RPMI7951 (cell line): ENCODE data around the gene NME4. TPM values are rescaled to one million over a fixed set of nuclear protein-coding genes. Genes with fewer than 3 reads are reported as not detected.
"Not testable (repeated sequence)": the region's sequence is repeated elsewhere in the genome, so short reads cannot be mapped to it uniquely, and the experiment has no call there.

Source experiments
- DNase-seq: peaks from one replicate; pipeline ENCODE4 v3.0.0-alpha.2; 2012; ENCODE audit warnings: low read depth
- total RNA-seq: library from RNA; depleted of rRNA; stranded (reverse); fragments of >200 nt; shearing (Covaris generic); gene quantifications from 2 replicates; pipeline ENCODE4 v1.2.3, GENCODE V29; 2014

NME4 gene
- total RNA-seq, 1 experiment from 2014 or later: 72.3 TPM

DNA sequence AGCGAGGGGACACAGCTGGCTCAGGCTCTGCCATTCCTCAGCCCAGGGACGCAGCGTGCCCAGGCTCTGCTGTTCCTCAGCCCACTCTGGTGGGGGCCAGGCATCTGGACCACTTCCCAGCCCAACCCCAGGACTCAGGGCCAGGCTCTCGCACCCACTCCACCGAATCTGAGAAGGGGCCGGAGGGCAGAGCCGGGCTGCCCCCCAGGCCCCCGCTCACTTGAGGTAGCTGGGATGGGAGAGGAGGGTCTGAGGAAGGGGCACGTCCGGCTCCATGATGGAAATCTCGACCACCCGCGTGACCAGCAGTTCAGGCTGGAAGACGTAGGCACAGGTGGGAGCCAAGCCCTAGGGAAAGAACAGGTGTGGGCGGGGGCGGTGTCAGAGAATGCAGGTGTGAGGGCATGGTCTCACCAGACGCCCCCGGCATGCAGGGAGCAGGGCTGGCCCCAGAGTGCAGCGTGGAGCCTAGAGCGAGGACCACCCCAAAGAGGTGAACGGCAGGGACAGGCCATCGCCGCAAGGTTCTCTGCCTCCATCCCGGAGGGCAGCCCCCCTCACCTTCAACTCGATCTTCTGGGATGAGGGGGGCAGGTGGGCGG is 20.1 kb upstream of the NME4 start:
- no peak for DNase-seq

DNA sequence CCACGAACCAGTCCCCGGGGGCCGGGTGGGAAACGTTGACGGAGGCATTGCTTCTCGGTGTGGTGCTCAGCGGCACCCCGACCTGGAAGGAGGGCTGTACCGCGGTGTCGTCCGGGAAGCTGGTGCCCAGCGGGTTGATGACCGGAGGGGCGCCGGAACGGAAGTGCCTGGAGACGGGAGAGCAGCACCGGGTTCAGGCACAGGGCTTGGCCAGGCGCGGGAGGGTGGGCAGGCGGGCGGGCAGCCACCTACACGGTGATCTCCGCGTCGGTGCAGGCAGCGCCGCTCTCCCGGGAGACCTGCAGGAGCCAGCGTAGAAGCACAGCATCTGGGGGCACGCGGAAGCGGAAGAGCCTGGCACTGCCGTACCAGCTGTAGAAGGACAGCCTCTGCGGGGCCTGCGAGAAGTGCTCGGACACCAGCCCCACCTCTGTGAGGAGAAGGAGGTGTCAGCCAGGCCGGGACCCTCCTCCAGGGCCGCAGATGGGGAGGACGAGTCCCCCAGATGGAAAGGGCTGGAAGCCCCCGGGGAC is 19.5 kb upstream of the NME4 start:
- no peak for DNase-seq

DNA sequence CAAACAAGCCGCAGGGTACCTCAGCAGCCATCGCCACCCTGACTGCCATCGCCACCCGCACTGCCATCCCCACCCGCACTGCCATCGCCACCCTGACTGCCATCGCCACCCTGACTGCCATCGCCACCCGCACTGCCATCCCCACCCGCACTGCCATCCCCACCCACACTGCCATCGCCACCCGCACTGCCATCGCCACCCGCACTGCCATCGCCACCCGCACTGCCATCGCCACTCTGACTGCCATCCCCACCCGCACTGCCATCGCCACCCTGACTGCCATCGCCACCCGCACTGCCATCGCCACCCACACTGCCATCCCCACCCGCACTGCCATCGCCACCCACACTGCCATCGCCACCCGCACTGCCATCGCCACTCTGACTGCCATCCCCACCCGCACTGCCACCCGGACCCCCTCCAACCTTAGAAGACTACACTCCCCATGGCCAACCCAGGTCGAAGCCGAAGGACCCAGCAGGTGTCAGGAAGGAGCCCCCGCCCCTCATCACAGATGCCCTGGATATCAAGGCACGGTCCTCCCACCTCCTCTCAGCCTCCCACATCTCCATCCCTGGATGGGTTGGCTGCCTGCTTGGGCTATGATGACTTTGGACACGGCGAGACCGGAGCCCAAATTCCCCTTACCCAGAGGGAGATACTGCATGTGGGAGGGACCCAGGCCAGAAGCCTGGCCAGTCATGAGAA is 18.7 kb upstream of the NME4 start:
- not testable (repeated sequence) for DNase-seq

DNA sequence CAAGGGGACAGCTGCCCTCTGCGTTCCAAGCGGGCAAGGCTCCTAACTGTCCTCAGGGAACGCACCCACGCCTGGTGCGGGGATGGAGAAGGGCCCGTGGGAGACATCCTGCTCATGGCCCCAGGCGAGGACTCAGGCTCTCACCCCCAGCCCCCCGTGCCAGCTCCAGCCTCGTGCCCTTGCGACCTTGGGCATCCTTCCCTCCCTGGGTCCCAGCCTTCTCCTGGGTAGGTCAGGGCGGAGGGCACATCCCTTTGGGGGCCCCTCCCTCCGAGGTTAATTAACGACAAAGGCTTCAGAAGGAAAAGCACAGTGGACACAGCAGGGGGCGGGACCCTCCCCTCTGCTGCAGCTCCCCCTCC is 18.2 kb upstream of the NME4 start:
- DNase-seq: no peak

DNA sequence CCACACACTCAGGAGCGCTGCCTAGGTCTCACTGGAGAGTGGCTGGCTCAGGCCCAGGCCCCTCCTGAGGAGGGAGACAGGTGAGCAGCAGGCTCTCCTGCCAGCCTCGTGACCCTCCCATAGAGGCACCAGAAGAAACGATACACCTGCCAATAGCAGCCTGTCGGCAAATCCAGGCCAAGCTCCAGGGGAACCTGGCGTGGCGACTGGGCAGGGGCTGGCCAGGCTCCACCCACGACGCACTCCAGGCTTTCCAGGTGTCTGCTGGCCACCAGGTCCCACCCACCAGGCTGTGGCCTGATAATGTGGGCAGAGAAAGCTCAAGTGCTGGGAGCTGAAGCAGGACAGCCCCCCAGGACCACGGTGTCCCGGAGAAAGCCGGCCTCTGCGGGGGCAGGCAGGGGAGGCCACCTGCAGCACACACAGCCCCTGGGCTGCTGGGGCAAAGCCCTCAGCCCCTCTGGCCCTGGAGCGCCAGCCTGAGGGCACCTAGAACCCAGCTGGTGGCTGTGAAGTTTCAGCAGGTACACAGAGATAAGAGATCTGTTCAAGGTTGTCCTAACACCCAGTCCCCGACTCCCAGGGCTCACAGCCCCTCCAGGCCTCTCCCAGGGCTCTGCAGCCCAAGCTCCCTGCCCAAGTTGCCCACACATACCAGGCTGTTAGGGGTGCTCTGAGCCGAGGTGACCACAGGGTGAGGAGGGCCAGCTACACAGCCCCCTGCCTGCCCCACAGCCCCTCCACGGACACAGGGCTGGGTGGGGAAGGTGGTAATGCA is 17.6 kb upstream of the NME4 start:
- DNase-seq: no peak

DNA sequence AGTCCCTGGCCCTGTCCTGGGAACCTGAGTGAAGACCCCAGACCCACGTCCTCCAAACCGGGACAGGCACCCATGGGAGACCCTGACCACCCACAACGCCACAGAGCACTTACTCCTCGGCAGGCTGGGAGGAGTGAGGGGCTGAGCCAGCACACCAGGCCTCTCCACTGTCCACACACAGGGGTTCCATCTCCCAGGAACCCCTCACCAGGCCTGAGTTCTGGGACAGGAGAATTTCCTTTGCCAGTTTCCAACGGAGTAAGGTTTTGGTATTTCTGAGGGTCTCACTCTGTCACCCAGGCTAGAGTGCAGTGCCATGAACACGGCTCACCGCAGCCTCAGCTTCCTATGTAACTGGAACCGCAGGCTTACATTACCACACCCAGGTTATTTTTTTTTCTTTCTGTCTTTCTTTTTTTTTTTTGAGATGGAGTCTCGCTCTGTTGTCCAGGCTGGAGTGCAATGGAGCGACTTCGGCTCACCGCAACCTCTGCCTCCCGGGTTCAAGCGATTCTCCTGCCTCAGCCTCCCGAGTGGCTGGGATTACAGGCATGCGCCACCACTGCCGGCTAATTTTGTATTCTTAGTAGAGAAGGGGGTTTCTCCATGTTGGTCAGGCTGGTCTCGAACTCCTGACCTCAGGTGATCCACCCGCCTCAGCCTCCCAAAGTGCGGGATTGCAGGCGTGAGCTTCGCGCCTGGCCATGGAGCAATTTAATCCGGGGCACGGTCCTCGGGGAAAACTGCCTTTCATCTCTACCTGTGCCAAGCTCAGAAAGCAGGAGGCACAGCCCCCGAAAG is 16.8 kb upstream of the NME4 start:
- no peak for DNase-seq

DNA sequence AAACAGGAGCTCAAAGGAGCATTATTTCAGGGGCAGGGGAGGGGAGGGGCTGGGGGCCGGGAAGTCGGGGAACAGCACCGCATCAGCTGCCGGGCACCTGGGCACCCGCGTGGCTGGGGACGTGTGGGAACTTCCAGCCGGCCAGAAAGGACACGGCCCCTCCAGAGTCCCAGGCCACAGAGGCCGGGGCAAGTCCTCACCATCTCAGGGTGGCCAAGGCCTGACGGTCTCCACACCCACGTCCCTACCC is 16.3 kb upstream of the NME4 start:
- DNase-seq: peak; percentile 13

DNA sequence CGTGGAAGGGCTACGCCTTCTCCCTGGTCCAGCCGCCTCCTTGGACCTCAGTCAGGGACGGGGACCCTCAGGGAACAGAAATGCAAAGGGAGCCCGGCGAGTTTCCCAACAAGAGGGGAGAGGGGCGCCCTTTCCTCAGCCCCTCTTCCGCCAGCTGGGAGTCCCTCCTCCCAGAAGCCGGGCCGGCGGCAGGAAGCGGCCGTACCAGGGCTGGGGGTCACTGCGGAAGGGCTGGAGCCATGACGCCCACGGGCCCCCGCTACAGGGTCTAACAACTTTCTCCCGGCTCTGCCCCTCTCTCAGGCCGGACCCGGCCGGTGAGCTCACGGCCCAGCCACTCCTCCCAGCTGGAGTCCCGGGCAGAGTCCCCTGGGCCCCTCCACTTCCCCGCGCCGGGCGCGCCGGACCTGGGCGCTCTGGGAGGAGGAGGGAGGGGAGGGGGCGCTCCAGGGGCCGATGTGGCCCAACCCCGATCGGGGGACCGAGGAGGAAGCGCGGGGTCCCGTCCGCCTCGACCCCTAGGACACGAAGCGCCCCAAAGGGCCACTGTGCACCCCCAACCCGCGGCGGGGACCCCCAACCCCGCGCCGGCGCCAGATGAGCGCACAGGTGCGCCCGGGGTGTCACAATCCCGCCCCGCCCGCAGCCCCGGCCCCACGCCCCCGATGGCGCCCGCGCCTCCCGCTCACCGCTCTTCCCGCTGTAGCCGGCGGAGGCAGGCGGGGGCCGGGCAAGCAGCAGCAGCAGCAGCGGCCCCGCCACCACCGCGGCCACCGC is 15.8 kb upstream of the NME4 start:
- no peak for DNase-seq

DNA sequence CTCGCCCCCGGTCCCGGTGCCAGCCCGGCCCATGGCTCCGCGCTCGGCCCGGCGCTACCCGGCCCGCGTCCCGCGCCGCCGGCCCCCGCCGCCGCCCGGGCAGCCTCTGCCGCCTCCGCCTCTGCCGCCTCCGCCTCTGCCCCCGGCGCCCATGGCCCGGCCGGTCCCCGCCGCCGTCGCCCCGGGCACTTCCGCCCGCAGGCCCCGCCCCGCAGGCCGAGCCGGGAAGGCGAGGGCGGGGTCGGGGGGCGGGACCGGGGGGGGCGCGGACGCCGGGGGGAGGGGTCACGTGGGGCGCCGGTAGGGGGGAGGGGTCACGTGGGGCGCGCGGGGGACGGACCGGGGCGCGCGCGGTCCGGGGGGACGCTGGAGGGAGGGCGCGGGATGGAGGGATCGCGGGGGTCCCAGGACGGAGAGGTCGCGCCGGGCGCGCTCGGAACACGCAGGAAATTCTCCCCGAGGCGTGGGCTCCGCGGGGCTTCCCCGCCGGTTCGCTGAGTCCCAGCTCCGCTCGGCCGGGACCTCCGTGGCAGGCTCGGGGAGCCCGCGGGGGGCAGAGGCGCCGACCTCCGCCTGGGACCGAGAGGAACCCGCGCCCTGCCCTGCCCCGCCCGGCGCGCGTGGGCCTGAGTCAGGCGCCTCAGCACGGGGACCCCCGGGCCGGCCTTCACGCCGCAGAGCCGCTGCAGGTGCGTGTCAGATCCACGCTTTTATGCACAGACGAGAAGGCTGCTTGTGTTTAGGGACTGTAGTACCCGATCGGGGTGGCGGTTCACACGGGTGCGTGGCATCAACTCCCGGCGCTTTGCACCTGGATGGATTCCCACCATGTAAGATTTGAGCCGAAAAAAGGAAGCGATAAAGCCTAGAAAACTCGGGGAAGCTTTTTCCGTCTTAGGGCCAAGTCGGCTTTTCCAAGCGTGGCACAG is 14.9 kb upstream of the NME4 start, which contains the start of gene PGAP6:
Gene PGAP6, minus strand, starts transcription at position 190 of the 929 bp plus-strand sequence. Its CDS starts 157 bp downstream, at position 33.
- DNase-seq: peak; percentile 49

DNA sequence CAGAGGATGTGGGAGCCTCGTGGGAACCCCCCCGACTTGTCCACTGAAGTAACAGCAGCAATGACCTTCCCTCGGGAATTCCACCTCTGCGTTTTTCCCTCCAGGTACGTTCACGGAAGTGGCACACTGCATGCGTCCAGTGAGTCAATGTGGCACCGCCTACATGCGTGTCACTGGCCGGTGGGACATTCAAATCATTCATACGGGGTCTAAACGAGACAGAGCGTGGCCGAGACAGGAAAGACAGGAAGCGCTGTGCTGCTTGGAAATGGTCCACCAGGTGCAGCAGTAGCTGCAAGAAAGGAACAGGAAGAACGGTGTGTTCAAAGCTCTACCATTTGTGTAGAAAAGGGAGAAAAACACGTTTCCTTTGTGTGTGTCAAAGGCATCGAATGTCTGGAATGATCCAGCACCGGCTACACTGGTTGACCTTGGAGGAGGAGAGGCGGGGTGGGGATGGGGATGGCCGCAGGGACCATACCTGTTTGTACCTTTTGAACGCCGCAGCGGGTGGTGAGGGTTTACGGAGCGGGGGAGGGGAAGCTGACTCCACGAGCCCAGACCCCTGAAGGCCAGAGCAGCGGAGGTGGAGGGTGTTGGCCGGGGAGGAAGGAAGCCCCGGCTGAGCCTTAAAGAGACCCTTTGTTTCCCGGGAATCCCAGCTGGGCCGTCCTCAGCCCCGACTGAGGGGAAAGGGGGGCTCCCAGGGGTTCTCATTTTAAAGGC is 13.5 kb upstream of the NME4 start:
- DNase-seq: no peak

DNA sequence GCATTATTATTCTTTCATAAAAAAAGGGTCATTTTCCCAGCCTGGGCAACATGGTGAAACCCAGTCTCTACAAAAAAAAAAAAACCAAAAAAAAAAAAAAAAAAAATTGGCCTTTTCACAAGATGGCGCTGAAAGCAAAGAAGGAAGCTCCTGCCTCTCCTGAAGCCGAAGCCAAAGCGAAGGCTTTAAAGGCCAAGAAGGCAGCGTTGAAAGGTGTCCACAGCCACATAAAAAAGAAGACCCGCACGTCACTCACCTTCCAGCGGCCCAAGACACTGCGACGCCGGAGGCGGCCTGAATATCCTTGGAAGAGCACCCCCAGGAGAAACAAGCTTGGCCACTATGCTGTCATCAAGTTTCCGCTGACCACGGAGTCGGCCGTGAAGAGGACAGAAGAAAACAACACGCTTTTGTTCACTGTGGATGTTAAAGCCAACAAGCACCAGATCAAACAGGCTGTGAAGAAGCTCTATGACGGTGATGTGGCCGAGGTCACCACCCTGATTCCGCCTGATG is 10.3 kb upstream of the NME4 start:
- peak; percentile 59 for DNase-seq

DNA sequence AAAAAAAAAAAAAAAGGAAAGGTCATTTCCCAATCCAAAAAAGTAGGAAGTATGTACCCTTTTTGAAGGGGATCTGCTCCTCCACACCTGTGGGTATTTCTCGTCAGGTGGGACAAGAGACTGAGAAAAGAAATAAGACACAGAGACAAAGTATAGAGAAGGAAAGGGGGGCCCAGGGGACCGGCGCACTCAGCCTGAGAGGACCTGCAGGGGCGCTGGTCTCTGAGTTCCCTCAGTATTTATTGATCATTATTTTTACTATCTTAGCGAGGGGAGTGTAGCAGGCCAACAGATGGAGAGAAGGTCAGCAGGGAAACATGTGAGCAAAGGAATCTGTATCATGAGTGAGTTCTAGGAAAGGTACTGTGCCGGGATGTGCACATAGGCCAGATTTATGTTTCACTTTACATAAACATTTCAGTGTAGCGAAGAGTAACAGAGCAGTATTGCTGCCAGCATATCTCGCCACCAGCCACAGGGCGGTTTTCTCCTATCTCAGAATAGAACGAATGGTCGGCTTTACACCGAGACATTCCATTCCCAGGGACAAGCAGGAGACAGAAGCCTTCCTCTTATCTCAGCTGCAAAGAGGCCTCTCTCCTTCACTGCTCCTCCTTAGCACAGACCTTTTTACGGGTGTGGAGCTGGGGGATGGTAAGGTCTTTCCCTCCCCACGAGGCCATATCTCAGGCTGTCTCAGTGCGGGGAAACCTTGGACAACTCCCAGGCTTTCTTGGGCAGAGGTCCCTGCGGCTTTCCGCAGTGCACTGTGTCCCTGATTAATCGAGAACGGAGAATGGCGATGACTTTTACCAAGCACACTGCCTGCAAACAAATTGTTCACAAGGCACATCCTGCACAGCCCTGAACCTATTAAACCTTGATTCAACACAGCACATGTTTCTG is 9.0 kb upstream of the NME4 start:
- DNase-seq: not testable (repeated sequence)

DNA sequence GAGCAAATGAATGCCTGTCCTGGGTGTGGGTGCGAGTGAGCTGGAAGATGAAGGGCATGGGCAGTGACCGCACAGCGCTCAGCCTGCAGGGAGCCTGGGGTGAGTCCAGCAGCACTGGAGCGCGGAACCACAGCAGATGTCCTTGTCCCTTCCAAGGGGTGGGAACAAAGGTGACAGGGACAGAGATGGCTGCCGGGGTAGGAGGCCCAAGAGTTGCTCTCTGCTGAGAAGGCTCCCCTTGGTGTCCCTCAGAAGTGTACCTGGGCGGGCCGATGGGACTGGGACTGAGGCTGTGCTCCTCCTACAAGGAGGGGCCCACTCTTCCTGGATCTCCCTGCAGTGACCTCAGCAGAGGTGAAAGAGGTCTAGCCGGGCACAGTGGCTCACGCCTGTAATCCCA is 7.6 kb upstream of the NME4 start:
- no peak for DNase-seq

DNA sequence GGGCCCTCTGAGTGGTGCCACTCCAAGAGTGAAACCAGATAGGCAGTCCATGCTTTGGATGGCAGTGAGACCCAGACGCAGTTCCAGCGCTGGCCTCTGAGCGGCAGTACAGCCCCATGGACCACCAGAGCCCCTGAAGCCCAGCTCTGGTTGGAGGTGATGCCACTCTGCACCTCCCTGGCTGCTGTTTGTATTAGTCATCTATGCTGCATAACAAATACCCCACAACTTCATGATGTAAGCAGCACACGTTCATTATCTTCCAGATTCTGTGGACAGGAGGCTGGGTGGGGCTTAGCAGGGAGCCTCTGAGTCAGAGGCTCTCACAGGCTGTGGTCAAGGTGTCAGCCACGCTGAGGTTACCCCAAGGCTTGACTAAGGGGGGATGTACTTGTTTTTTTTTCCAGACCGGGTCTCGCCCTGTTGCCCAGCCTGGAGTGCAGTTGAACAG is 5.1 kb upstream of the NME4 start:
- DNase-seq: peak; percentile 64

DNA sequence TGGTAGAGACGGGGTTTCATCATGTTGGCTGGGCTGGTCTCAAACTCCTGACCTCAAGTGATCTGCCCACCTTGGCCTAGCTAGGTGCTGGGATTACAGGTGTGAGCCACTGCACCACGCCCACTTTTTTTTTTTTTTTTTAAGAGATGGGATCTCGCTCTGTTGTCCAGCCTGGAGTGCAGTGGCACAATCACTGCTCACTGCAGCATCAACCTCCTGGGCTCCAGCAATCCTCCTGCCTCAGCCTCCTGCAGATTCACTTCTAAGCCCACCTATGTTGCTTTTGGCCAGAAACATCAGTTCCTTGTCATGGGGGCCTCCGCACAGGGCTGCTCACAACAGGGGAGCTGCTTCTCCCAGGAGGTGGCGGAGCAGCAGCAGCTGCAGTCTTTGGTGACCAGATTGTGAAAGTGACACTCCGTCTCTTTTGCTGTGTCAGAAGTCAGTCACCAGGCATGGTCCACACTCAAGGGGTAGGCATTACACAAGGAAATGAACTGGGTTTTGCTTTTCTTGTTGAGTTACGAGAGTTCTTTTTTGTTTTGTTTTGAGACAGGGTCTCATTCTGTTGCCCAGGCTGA is 4.5 kb upstream of the NME4 start:
- DNase-seq: no peak

DNA sequence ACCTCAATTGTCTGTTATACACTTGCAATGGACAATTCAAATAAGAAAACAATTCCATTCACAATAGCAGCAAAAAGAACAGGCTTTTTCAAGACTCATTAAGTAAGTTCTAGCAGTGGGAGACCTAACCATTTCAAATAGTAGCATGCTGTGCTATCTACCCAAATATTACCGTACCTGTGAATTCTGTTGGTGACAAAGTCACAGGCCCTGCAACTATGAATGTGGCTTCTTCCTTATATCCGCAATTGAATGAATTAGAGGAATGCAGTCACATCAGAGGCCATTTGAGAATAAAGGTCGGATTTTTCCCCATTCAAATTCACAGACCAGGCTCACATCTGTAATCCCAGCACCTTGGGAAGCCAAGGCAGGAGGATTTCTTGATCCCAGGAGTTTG is 800 bp upstream of the NME4 start:
- no peak for DNase-seq

DNA sequence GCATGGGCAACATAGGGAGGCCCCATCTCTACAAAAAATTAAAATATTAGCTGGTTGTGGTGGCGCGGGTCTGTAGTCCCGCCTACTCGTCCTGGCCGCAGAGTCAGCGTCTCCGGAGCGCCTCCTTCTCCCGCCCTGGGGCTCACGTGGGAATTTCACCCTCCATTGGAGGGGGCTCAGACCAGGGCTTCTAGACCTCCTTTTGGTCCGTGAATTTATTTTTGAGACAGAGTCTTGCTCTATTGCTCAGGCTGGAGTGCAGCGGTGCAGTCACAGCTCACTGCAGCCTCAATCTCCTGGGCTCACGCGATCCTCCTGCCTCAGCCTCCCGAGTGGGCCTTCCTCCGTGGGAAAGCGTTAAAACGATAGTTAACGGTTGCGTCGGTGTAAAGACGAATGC is 394 bp upstream of the NME4 start:
- peak; percentile 50 for DNase-seq
